H4 (cell line): ENCODE results near the gene CHSY1. TPM values are rescaled to one million over a fixed set of nuclear protein-coding genes. Genes with fewer than 3 reads are reported as not detected.
A peak's percentile ranks its signal among the peaks of the same experiment; 100 is the strongest.

ENCODE experiments used
- DNase-seq: peaks from one replicate; pipeline ENCODE4 v3.0.0-alpha.2; 2015; ENCODE audit warnings: low spot score
- total RNA-seq: library from RNA; depleted of rRNA; stranded (reverse); fragments of >200 nt; shearing (Covaris generic); gene quantifications from 2 replicates; pipeline ENCODE4 v1.2.3, GENCODE V29; 2014

Gene CHSY1
- total RNA-seq, 1 experiment from 2014 or later = 22.5 TPM

DNA sequence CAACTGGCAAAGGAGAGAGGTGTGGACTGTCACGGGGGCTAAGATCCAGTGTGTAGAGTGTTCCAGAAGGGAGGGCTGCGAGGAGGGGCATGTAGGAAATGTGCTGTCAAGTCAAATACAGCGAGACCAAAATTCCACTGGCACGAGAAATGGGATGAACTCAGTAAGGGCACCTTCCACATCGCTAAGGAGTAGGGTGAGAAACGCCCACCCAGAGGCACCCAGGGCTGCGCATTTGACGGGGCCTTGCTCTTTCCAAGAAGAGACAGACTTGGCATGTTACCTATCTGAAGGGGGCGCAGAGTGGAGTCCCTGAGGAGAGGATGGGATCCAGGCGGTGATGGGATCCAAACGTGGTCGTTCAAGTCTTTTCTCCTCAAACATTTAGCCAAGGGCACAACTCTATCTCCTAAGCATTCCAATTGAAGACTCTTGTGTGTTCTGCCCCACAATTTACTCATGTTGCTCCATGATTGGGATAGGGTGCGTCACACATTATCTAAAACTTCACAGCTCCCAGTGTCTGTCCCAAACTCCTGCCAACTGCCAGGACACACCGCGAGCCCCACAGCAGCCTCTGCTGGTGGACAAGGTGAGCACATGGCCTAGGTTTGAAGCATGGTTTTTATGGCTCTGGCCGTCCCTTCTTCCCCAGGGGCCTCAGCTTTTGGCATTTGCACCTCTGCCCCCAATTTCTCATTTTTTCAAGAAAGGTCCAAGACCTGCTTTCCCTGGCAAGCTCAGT lies 17.8 kb upstream of the CHSY1 start:
- DNase-seq = peak; percentile 30

DNA sequence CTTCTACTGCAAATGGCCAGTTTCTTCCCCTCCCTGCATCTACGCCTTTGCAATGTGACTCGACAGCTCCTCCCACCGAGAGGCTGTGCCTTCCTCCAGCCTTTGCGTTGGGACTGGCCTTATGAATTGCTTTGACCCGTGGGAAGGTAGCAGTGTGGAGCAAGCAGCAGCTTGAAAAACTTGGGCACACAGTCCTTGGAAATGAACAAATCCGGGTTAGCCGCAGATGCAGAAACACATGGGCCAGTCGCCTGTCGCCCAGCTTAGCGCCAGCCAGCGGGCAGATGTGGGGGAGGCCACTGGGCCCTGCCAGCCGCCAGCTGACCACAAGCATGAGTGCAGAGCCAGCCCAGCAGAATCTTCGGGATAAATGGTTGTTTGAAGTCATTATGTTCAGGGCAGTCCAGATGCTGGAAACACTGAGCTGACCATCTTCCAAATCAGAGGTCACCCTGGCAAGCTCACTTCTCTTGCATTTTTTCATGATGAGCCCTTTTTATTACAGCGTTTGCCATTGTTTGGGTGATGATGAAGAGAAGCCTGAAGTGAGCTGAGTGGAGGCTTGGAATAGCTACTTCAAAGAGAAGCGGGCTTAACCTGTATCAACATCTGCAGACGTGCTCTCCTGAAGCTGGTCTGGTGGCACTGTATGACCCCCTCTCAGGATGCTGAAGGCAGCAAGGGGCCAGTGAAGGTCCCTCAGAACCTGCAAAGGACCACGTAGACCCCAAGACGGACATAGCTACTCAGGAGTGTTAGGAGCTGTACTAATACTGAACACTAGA lies 15.7 kb upstream of the CHSY1 start:
- DNase-seq = peak; percentile 34

DNA sequence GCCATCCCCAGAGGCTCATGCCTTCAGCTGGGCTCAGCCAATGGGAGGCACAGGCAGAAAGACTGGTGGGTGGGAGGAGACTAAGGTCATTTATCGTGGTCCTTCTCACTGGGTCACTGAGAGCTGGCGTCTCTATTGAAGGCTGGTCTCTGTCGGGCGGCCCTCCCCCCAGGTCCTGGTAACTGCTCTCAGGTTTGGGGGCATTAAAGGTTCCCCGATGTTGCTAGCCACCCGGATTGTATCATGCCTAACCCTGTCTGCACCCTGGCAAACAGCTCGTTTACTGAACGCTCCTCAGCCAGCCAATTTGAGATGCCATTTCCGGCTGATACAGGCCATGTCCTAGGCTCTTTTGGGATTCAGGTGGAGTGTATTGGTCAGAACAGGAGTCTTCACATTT lies 14.9 kb upstream of the CHSY1 start:
- DNase-seq = no peak

DNA sequence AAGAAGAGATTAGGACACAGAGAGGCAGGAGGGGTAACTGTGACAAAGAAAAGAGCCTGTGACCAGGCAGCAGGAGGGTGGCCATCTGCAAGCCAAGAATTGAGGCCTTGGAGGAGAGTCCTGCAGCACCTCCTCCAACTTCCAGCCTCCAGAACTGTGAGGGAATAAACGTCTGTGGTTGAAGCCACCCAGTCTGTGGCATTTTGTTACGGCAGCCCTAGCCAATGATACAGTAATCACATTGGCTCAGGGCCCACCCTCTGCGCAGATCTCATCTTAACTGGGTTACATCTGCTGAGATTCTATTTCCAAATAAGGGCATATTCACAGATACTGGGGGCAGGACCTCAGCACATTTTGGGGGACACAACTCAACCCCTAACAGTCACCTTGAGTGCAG lies 14.2 kb upstream of the CHSY1 start:
- DNase-seq = peak; percentile 72

DNA sequence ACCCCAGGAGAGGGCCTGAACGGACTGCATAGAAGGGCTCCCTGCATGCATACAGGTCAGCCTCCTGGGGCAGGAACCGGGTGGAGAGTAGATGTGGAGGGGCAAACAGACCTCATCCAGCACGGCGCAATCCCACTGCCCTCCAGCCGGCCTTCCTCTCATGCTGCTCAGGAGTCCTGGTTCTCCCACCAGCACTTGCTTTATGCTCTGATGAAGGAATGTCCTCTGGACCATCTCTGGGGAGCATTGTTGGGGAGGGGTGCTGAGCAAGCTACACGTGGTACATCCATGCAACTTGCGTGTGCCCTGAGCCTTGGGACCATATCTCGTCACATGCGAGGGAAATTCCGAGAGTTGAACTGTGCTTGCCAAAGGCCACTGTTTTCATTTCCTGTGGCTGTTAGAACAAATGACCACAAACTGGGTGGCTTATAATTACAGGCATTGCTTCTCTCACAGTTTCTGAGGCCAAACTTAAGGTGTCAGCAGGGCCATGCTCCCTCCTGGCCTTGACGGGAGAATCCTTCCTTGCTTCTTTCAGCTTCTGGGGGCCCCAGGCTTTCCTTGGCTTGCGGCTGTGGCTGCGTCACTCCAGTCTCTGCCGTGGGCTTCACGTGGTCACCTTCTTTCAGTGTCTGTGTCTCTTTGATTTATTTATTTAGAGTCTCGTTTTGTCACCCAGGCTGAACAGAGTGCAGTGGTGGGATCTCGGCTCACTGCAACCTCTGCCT lies 13.2 kb upstream of the CHSY1 start:
- no peak for DNase-seq

DNA sequence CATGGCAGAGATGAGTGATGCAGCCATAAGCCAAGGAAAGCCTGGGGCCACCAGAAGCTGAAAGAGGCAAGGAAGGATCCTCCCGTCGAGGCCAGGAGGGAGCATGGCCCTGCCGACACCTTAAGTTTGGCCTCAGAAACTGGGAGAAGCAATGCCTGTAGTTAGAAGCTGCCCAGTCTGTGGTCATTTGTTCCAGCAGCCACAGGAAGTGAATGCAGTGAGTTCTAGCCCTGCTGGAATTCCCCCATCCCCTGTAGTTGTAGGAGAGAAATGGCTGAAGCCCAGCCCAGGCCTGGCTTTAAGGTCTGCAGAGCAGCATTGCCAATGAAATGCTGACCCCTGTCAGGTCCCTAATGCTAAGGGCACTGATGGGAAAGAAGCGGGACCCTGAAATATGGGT lies 12.2 kb upstream of the CHSY1 start:
- no peak for DNase-seq

DNA sequence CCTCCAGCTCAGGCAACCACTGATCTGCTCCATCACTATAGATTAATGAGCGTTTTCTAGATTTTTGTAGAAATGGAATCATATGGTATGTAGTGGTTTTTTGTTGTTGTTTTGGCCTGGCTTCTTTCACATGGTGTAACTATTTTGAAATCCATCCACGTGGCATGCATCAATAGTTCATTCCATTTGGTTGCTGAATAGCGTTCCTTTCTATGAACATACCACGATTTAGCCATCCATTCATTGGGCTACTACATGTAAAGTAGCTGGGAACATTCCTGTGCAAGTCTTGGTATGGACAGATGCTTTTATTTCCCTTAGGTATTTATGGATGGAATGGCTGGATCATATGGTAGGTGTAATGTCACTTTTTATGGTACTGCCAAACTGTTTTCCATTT lies 10.7 kb upstream of the CHSY1 start:
- DNase-seq = no peak

DNA sequence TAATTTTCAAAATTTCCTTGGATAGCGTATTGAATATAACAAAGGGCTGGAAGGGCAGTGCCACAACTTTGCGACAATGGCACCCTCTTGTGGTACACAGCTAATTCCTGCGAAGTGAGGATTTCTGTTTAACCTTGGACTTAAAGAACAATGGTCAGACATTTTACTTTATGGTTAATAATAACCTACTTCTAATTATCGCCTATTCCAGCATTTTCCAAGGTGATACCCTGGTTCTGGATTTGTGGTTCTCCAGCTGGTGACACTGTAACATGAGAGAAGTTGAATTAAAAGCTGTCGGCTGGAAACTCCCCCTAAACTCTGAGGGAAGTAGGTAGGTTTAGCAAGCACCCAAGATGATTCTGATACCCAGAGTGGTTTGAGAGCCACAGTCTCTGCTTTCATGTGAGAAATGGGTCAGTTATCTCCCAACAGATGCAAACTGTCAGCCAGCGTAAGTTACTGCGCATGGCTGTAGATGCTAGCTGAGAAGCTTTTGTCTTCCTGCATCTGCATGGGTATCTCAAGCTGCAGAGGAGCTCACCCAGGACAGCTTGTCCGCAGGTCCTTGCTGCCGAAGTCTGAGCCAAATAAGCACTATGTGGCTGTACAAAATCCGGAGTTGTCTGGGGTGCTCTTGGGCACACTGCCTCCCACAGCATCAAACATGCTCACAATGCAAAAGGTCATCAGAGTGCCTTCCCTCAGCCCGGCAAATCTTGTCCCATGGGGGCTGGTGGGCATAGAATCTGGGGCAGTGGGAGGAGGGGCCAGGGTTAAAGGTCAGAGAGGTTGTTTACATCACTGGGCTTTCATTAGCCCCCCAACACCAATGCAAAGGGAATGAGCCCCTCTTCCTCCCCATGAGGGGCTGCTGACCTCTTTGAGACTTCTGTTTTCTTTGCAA lies 6.6 kb upstream of the CHSY1 start:
- peak; percentile 64 for DNase-seq

DNA sequence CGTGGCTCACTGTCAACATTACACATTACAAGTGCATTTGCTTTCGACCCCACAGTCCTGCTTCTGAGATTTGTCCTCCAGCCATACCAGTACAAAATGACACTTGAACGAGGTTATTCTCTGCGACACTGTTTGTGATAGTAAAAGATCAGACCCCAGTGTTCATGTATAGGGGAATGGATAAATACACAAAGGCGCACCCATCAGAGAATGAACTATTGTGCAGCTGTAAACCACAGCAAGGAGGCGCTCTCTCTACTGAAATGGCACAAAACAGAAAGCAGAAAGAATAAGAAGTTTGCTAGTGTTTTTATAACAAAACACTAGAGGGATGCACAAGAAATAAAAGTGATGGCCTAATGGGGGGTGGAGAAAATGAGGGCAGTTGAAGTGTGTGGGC lies 4.9 kb upstream of the CHSY1 start:
- peak; percentile 31 for DNase-seq

DNA sequence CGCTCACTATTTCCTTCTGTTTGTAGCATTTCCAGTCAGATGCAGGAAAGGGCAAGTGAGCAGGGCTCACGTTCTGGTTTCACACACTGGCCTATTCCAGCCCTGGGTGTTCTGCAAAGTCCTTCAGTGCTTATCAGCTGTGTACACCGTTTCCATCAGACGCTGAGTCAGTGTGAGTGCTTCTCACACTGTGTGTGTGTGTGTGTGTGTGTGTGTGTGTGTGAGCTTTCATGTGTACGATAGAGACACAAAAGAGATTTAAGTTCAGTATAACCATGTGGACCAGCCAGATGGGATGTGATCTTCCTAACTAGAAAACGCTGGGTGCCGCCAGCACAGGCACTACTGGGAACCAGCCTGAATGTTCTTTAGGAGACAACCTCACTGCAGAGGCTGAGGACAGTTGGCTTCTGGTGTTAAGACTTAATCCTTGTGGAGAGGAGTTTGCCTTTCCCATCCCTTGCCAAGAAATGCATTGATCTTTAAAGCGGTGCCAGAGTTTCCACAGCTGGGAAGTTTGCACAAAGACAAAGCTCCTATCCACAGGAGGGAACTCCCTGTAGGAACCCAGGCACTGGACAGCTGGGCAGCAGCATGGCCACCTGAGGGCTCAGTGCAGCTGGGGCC lies 3.9 kb upstream of the CHSY1 start:
- DNase-seq = peak; percentile 35

DNA sequence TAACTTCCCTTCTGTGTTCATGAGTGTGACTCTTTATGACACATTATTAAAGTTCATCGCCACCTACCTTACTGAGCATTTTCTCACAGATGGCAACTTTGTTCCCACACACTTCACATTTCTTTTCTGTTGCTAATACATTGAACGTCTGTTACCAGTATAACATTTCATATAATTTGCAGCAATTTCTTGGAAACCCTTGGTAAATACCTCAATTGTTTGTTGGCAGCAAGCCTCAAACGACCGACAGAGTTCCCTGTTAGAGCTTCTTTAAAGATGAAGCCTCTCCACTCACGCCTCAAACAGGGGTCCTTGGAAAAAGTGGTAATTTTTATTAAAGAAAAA lies 3.2 kb upstream of the CHSY1 start:
- DNase-seq = no peak

DNA sequence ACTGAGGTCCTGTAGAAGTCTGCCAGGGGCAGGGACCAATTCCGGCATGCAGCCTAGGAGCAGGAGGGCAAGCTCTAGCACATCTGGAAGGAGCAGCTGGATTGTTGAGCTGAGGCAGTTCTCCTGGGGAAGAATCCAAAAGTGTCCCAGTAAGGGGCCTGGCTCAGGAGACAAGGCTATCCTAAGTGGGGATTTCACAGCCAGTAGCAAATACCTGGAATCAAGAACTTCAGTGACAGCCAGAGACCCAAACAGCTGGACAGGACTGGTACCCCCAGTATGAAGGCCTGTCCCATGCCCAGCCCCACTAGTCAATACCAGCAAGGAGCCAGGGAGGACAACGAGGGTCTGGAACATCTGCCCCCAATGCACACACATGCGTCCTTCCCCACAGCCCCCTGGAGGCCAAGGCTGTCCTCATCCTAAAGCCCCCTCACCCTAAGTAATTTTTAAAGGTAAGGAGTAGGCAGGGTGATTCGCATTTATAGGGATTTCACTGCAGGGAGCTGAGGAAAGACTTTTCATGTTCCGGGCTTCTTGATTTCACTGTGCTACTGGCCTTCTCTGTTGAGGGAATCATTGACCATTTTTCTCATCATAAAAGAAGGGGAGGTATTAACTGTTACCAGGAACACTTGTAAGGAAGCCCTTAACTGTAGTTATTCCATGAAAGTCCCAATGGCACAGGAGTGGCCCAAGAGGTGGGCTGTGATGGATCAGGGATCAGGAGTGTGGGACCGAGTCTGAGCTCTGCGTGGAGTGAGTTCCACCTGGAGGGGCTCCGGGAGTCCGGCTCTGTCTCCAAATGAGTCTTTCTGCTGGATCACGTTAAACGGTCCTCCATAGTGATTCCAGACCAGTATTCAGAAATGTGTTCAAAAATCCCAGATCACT lies 2.6 kb upstream of the CHSY1 start:
- no peak for DNase-seq

DNA sequence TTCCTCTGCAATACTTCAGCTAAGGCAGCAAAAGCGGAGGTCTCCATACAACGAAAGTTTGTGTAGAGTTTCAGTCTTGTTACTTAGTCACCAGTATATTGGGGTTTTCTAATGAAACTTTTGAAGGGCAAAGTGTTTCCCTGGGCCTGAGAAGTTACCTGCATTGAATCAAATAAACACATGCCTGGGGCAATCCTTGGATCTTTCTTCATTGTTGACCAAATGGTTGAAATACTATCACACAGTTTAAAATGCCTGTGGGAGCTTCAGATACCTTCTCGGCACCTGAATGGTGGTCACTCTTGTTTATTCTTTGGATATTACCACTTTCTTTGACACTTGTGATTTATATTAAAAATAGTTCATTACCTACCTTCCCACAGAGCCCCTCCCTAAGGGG lies 988 bp upstream of the CHSY1 start:
- DNase-seq = no peak

DNA sequence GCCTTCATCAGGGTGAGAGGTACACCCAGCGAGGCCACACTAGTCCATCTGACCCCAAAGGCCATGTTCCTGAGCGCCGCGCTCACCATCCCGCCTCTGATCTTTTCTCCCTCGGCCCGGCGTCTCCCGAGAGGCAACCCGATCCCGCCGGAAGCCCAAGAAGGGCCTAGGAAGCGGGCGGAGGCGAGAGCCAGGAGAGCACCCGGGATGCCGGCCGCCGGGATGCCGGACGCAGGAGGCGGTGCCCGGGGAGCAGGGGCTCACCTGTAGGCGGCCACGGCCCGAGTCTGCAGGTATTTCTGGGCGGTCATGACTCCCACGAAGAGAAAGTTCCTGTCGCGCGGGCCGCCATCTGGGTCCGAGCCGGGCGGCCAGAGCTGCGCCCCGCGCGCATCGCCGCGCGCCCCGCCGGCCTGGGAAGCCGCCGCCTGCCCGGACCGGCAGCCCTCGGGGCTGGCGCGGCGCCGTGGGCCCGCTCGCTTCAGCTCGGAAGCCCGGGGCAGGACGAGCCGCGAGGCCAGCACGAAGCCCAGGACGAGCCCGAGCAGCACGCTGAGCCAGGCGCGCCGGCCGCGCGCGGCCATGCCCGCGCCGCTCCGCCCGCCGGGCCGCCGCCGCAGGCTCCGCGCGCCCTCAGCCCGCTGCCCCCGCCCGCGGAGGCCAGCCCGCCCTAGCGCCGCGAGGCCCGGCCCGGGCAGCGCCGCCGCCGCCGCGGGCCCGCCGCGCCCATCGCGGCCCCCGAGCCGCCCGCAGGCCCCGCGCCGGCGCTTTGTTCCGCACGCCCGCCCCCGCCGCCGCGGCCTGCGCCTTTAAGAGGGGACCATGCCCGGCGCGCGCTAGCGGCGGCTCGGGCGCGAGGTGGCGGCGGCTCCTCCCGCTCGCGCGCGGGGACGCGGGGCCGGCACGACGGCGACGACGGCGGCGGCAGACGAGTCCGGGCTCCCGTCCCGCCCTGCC lies 697 bp downstream of the CHSY1 start:
- DNase-seq = no peak

DNA sequence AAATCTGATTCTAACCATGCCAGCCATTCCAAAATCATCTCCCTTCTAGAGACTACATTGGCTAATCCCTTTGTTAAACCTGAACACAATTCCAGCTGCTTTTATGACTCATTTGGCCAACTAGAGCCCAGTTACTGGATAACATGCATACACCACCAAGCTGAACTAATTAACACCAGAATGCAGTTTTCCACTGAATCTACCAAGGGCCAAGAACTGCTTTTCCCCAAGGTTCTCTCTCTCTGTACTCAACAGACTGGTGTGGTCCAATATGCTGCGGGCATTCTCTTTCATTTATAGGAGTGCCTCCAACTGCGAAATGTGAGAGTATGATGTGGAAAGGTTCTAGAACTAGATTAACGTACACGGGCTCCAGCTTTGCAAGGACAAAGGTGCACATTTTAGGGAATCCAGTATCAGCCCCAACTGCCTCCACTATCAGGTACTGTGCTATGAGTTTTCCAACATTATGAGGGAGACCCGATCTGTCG lies 1.5 kb downstream of the CHSY1 start:
- peak; percentile 29 for DNase-seq

DNA sequence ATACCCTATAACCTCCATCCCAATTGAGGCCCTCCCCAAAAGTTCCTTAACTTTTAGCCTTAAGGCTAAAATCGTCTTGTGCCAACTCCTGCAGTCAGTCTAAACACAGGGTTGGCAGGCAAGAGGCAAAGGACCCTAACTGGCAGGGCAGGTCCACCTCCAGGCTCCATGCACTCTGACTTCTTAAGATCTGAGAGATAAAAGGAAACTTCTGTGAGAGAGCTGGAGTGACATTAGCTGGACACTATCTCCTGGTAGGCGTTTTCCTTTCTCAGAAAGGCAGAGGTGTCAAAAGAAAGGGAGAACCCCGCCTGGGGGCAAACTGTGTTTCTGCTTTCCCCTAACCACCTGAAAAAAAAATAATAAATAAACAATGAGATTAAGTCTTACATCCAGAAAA lies 3.6 kb downstream of the CHSY1 start:
- DNase-seq = no peak

DNA sequence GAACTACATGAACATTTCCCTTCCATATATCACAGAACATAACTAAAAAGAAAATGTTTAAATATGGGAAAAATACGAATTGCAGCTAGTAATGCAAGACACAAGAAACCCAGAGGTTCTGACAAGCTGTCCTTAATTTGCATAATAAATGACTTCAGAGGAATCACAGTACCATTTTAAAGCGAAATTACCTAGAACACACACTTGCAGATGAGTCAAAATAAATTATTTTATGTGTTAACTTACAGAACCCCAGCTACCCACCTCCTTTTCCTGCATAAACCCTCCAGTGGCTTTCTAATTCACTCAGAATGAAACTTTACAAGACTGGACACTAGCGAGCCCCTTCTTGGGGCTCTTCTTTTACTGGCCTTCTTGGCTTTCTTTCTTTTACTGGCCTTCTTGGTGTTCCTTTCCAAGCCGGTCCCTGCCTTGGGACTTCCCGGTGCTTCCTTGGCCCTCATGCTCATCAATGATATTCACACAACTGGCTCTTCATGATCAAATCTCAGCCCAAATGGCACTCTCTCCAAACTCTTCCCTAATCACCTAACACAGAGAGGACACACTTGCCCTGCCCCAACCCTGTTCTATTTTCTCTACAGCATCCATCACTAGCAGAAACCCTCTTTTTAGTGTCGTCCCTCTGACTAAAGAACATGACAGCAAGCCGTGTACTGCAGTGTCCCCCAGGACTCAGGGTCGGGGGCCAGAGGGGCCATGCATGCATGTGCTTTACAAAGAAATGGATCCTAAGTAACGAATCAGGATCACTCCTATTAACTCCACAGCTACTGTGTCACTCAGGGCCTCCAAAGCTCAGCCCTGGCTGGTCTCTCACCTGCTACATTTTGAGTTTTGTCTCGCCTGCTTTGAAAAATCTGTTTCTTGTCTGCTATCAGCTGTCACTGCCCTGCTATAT lies 4.8 kb downstream of the CHSY1 start:
- no peak for DNase-seq

DNA sequence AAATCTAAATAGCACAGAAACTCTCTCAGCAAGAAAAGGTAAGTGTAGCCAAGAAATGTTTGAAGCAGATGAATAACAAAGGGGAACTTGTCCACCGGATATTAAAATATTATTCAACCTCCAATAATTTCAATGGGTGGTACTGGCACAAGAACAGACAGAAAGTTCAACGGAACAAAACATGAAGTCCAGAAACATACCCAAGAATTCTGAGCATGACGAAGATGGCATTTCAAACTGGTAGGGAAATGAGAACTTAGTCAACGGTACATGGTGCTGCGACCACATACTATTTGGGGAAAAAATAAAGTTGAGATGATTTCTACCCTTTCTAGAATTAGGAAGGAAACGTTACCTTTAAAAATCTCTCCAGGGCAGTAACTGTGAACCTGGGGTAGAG lies 5.5 kb downstream of the CHSY1 start:
- no peak for DNase-seq
